NCI-H526 (cell line): ENCODE data around the gene PTPRN2.
"Not testable (repeated sequence)": the region's sequence is repeated elsewhere in the genome, so short reads cannot be mapped to it uniquely, and the experiment has no call there.

ENCODE experiments used
- DNase-seq, 2 experiments: peaks; one replicate each; lab custom pipeline; 2025; lab: John Stamatoyannopoulos, UW

Gene PTPRN2

GRCh38 chr7:157566631-157567006, 1021.0 kb downstream of the PTPRN2 start:
- DNase-seq = no peak

GRCh38 chr7:157565981-157566630, 1021.5 kb downstream of the PTPRN2 start:
- DNase-seq = no peak

- no peak for DNase-seq
These were observed 1022.4 kb downstream of the PTPRN2 start for GRCh38 chr7:157565201-157565626.

- no peak for DNase-seq
These were observed 1023.0 kb downstream of the PTPRN2 start for GRCh38 chr7:157564517-157565177.

GRCh38 chr7:157563467-157564135, 1024.0 kb downstream of the PTPRN2 start:
- DNase-seq = not testable (repeated sequence)

GRCh38 chr7:157562522-157563398, 1024.9 kb downstream of the PTPRN2 start:
- not testable (repeated sequence) for DNase-seq

GRCh38 chr7:157561816-157562410, 1025.7 kb downstream of the PTPRN2 start:
- DNase-seq = no peak

- DNase-seq = no peak
These were observed 1026.2 kb downstream of the PTPRN2 start for GRCh38 chr7:157561523-157561785.

GRCh38 chr7:157560710-157561522, 1026.7 kb downstream of the PTPRN2 start:
- DNase-seq = no peak

GRCh38 chr7:157560258-157560654, 1027.4 kb downstream of the PTPRN2 start:
- no peak for DNase-seq

GRCh38 chr7:157559596-157560257, 1027.9 kb downstream of the PTPRN2 start:
- no peak for DNase-seq

GRCh38 chr7:157558875-157559595, 1028.6 kb downstream of the PTPRN2 start:
- DNase-seq = no peak

- no peak for DNase-seq
These were observed 1029.1 kb downstream of the PTPRN2 start for GRCh38 chr7:157558516-157558874.

GRCh38 chr7:157558061-157558460, 1029.6 kb downstream of the PTPRN2 start:
- no peak for DNase-seq

- DNase-seq = no peak
These were observed 1030.4 kb downstream of the PTPRN2 start for GRCh38 chr7:157557263-157557662.

- no peak for DNase-seq
These were observed 1031.0 kb downstream of the PTPRN2 start for GRCh38 chr7:157556642-157556944.

- no peak for DNase-seq
These were observed 1031.5 kb downstream of the PTPRN2 start for GRCh38 chr7:157555944-157556641.

- DNase-seq = no peak
These were observed 1032.3 kb downstream of the PTPRN2 start for GRCh38 chr7:157555313-157555712.

GRCh38 chr7:157554393-157555238, 1033.0 kb downstream of the PTPRN2 start:
- no peak for DNase-seq
